HepG2 (cell line): ENCODE data around the gene CACNA2D3. TPM values are rescaled to one million over a fixed set of nuclear protein-coding genes. Genes with fewer than 3 reads are reported as not detected.

ENCODE experiments used
- ATAC-seq: fragments of 200-7000 bp; cut with Tn5 transposase; 3 replicates; pipeline ENCODE4 v1.9.1; 2020; ENCODE audit warnings: mild to moderate bottlenecking, moderate library complexity
- BruUV-seq: library from RNA; stranded (reverse); fragments of 400-500 nt; replicated peaks from 2 replicates; lab custom pipeline; 2021; lab: Mats Ljungman, UMichigan
- CTCF ChIA-PET: fragments of 300-600 bp; formaldehyde crosslinking; extraction: SDS; loops from one replicate; lab custom pipeline; 2021; ENCODE audit warnings: low total read pairs, inconsistent platforms, low intra/inter-chr PET ratio; lab: Yijun Ruan, JAX
- POLR2A ChIA-PET: fragments of 350-600 bp; sonication (Branson Sonifier 250); formaldehyde crosslinking; loops from one replicate; lab custom pipeline; 2020; ENCODE audit warnings: antibody characterized with exemption, inconsistent platforms; lab: Yijun Ruan, JAX
- DNase-seq: peaks from one replicate; pipeline ENCODE4 v3.0.0-alpha.2; 2015; ENCODE audit warnings: low spot score
- FAIRE-seq: peaks from 3 replicates; lab custom pipeline; 2011; peaks lifted over from hg19 to GRCh38; lab: Jason Lieb, UNC
- H2AFZ ChIP-seq: one replicate; pipeline ENCODE4 v1.6.1; 2011; ENCODE audit warnings: low read length, inconsistent platforms
- H3K27ac ChIP-seq: fragments of 300-600 bp; 3 replicates; pipeline ENCODE4 v1.8.0; 2011; ENCODE audit warnings: mixed run types, mild to moderate bottlenecking, mixed read lengths, low read length, inconsistent platforms; ENCODE audit not compliant: insufficient read depth; ENCODE audit errors: extremely low read length
- H3K27me3 ChIP-seq, 2 experiments: fragments of 200-600 bp in 1 of 2; 2 replicates in 1 of 2; 3 replicates in 1 of 2; pipeline versions ENCODE4 v1.6.0 to v1.8.0; 2011; ENCODE audit warnings: low read length in 2 of 2, mild to moderate bottlenecking in 2 of 2, moderate library complexity in 2 of 2, inconsistent platforms in 1 of 2; ENCODE audit not compliant: insufficient read depth in 2 of 2, control insufficient read depth in 1 of 2
- H3K36me3 ChIP-seq, 2 experiments: fragments of 200-600 bp in 1 of 2; replicated peaks in 1 of 2; 2 replicates in 1 of 2; 3 replicates in 1 of 2; pipeline versions ENCODE4 v1.5.1 to v1.8.0; 2011; ENCODE audit warnings: low read length in 2 of 2, inconsistent platforms in 1 of 2; ENCODE audit not compliant: insufficient read depth in 2 of 2, control insufficient read depth in 1 of 2
- H3K4me1 ChIP-seq: 2 replicates; pipeline ENCODE4 v1.5.1; 2012; ENCODE audit warnings: low read length, inconsistent platforms; ENCODE audit not compliant: insufficient read depth
- H3K4me2 ChIP-seq: 2 replicates; pipeline ENCODE4 v1.6.0; 2011; ENCODE audit warnings: low read depth, low read length, inconsistent platforms
- H3K4me3 ChIP-seq, 3 experiments: fragments of 200-600 bp in 1 of 3; sonication (generic), shearing (Covaris generic) in 1 of 3; replicated peaks in 1 of 3; 2 replicates each; pipeline ENCODE4 v1.5.1; 2011 to 2016; ENCODE audit warnings: low read length in 3 of 3, inconsistent platforms in 2 of 3, low read depth in 2 of 3, mild to moderate bottlenecking in 2 of 3, control low read depth in 1 of 3, mixed read lengths in 1 of 3; ENCODE audit not compliant: insufficient read depth in 1 of 3
- H3K79me2 ChIP-seq: one replicate; pipeline ENCODE4 v1.6.1; 2011; ENCODE audit warnings: low read length, inconsistent platforms; ENCODE audit not compliant: insufficient read depth
- H3K9ac ChIP-seq: 2 replicates; pipeline ENCODE4 v1.6.0; 2011; ENCODE audit warnings: mild to moderate bottlenecking, low read depth, low read length, inconsistent platforms; ENCODE audit not compliant: insufficient read depth
- H3K9me3 ChIP-seq: 2 replicates; pipeline ENCODE4 v1.5.1; 2012; ENCODE audit warnings: mild to moderate bottlenecking, low read length
- H4K20me1 ChIP-seq: 2 replicates; pipeline ENCODE4 v1.6.0; 2011; ENCODE audit warnings: inconsistent platforms, mild to moderate bottlenecking, low read length, moderate library complexity; ENCODE audit not compliant: insufficient read depth
- AHR ChIP-seq: IDR thresholded peaks from 2 replicates; pipeline ENCODE4 v1.6.1; 2018; ENCODE audit warnings: missing genetic modification reagents, missing compliant biosample characterization
- CTCF ChIP-seq: sonication (generic); formaldehyde crosslinking; IDR thresholded peaks from 2 replicates; pipeline ENCODE4 v1.5.0; 2020; ENCODE audit warnings: mild to moderate bottlenecking, missing genetic modification reagents, moderate library complexity
- FOXA3 ChIP-seq: IDR thresholded peaks from 2 replicates; pipeline ENCODE4 v1.6.1; 2016; ENCODE audit warnings: missing genetic modification reagents, missing compliant biosample characterization
- HIC2 ChIP-seq: sonication (generic); formaldehyde crosslinking; IDR thresholded peaks from 2 replicates; pipeline ENCODE4 v1.9.0; 2022; ENCODE audit warnings: low read depth, missing genetic modification reagents
- HMGXB3 ChIP-seq: sonication (generic); formaldehyde crosslinking; IDR thresholded peaks from 2 replicates; pipeline ENCODE4 v1.4.0; 2020; ENCODE audit warnings: missing genetic modification reagents, borderline replicate concordance
- KDM4B ChIP-seq: sonication (generic); formaldehyde crosslinking; IDR thresholded peaks from 2 replicates; pipeline ENCODE4 v1.4.0; 2020; ENCODE audit warnings: missing genetic modification reagents
- KLF15 ChIP-seq: sonication (generic); formaldehyde crosslinking; IDR thresholded peaks from 2 replicates; pipeline ENCODE4 v1.8.1; 2023; ENCODE audit warnings: borderline replicate concordance, mild to moderate bottlenecking, inconsistent platforms, missing genetic modification reagents, mixed read lengths
- ZC3H13 ChIP-seq: sonication (generic); formaldehyde crosslinking; IDR thresholded peaks from 2 replicates; pipeline ENCODE4 v1.8.1; 2023; ENCODE audit warnings: mild to moderate bottlenecking, missing genetic modification reagents, moderate library complexity
- ZFP36L1 ChIP-seq: sonication (generic); formaldehyde crosslinking; IDR thresholded peaks from 2 replicates; pipeline ENCODE4 v1.8.0; 2022; ENCODE audit warnings: mild to moderate bottlenecking, missing genetic modification reagents, moderate library complexity
- ZNF121 ChIP-seq: sonication (generic); formaldehyde crosslinking; IDR thresholded peaks from 2 replicates; pipeline ENCODE4 v1.5.0; 2020; ENCODE audit warnings: mild to moderate bottlenecking, missing genetic modification reagents
- ZNF572 ChIP-seq: sonication (generic); formaldehyde crosslinking; IDR thresholded peaks from 2 replicates; pipeline ENCODE4 v1.5.1; 2020; ENCODE audit warnings: mild to moderate bottlenecking, missing genetic modification reagents
- WGBS: methylation state at CpG from one replicate; pipeline ENCODE4 v1.1.6; 2017; ENCODE audit warnings: low lambda C conversion rate; 5-methylcytosine and 5-hydroxymethylcytosine counted together
- in situ Hi-C: cut with HindIII; loops from 2 replicates; pipeline ENCODE4 v1.10.0; 2017; ENCODE audit warnings: low pct_unique_long_range_greater_than_20kb; ENCODE audit not compliant: extremely low pct_ligation_motif_present
- intact Hi-C: fragments of 100-400 bp; cut with micrococcal nuclease; formaldehyde crosslinking; loops from one replicate; pipeline ENCODE4 v1.10.0; 2022; ENCODE audit not compliant: unreplicated experiment
- polyA plus RNA-seq, 8 experiments: library from polyadenylated mRNA; depleted of rRNA in 3 of 8; stranded (reverse) in 7 of 8; unstranded in 1 of 8; fragments of >200 nt; fragmentation: Illumina TruSeq in 4 of 8; extraction: Trizol in 4 of 8; gene quantifications; 2 replicates each; pipeline versions ENCODE4 v1.2.1 to v1.2.3, GENCODE V29; 2011 to 2016; ENCODE audit warnings: low read depth in 4 of 8, missing spikeins in 1 of 8, mixed read lengths in 1 of 8; ENCODE audit not compliant: insufficient read depth in 1 of 8
- total RNA-seq, 5 experiments: library from RNA; depleted of rRNA; stranded (reverse); fragments of >200 nt; fragmentation: Illumina TruSeq; extraction: Trizol; gene quantifications; 2 replicates each; pipeline ENCODE4 v1.2.3, GENCODE V29; 2016; ENCODE audit warnings: low read depth in 1 of 5
- TF ChIP-seq, protein P1 (sequence below): sonication (generic); formaldehyde crosslinking; IDR thresholded peaks from 2 replicates; pipeline ENCODE4 v1.8.1; 2022; ENCODE audit warnings: low read depth, mild to moderate bottlenecking, missing genetic modification reagents

Gene CACNA2D3
- total and polyA plus RNA-seq, 2 of the 13 experiments (the other 11 are each of a cell fraction or from before 2014, with no cell fraction given) = not detected

- no peaks in the 10 kb centered on the region for H4K20me1 ChIP-seq
- no peak overlapping the region for H3K4me3 ChIP-seq
- no peak overlapping the region for H3K27ac ChIP-seq
- no peak overlapping the region for H3K9ac ChIP-seq
- BruUV-seq = no TSS peak
- H3K4me2 ChIP-seq = no peak overlapping the region
- intact Hi-C loops (no loop called here), in situ Hi-C loops (no loop called here)
- no peak for ATAC-seq
- no peaks in the 10 kb centered on the region for H3K4me1 ChIP-seq
- H3K27me3 ChIP-seq = no peaks in the 10 kb centered on the region; a peak in 2 of 5 replicates
- H3K9me3 ChIP-seq = no peaks in the 10 kb centered on the region
- ChIA-PET CTCF (no interaction called here), POLR2A (no interaction called here)
- H3K36me3 ChIP-seq = no peaks in the 10 kb centered on the region
- DNase-seq = no peak
- no peaks in the 10 kb centered on the region for H3K79me2 ChIP-seq
- no peak overlapping the region for H2AFZ ChIP-seq
- 17% methylated on average over 8 of the region's 8 CpGs for WGBS
- FAIRE-seq = no peak
- no peak for TF ChIP-seq FOXA3
- no peak for TF ChIP-seq HIC2 (CRISPR knock-in tag)
- no peak for TF ChIP-seq HMGXB3 (CRISPR knock-in tag)
- TF ChIP-seq ZNF572 = no peak
- no peak for TF ChIP-seq CTCF (CRISPR knock-in tag)
- TF ChIP-seq KLF15 = no peak
- TF ChIP-seq ZC3H13 = no peak
- TF ChIP-seq ZNF121 (CRISPR knock-in tag) = no peak
- no peak for TF ChIP-seq ZFP36L1 (CRISPR knock-in tag)
- TF ChIP-seq, protein P1, sequence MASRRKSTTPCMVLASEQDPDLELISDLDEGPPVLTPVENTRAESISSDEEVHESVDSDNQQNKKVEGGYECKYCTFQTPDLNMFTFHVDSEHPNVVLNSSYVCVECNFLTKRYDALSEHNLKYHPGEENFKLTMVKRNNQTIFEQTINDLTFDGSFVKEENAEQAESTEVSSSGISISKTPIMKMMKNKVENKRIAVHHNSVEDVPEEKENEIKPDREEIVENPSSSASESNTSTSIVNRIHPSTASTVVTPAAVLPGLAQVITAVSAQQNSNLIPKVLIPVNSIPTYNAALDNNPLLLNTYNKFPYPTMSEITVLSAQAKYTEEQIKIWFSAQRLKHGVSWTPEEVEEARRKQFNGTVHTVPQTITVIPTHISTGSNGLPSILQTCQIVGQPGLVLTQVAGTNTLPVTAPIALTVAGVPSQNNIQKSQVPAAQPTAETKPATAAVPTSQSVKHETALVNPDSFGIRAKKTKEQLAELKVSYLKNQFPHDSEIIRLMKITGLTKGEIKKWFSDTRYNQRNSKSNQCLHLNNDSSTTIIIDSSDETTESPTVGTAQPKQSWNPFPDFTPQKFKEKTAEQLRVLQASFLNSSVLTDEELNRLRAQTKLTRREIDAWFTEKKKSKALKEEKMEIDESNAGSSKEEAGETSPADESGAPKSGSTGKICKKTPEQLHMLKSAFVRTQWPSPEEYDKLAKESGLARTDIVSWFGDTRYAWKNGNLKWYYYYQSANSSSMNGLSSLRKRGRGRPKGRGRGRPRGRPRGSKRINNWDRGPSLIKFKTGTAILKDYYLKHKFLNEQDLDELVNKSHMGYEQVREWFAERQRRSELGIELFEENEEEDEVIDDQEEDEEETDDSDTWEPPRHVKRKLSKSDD (CRISPR knock-in tag) = no peak
- TF ChIP-seq AHR = no peak
- no peak for TF ChIP-seq KDM4B (CRISPR knock-in tag)
Measured at GRCh38 chr3:54344601-54345231, 222.4 kb downstream of the CACNA2D3 start.
